Ramos (cell line): ENCODE data around the gene AXL.

Source experiments
- in situ Hi-C: fragments of 300-500 bp; cut with MboI; formaldehyde crosslinking; loops from one replicate; pipeline ENCODE4 v1.14.3; 2022; ENCODE audit warnings: low sequenced_read_pairs; ENCODE audit not compliant: unreplicated experiment

The AXL gene

DNA sequence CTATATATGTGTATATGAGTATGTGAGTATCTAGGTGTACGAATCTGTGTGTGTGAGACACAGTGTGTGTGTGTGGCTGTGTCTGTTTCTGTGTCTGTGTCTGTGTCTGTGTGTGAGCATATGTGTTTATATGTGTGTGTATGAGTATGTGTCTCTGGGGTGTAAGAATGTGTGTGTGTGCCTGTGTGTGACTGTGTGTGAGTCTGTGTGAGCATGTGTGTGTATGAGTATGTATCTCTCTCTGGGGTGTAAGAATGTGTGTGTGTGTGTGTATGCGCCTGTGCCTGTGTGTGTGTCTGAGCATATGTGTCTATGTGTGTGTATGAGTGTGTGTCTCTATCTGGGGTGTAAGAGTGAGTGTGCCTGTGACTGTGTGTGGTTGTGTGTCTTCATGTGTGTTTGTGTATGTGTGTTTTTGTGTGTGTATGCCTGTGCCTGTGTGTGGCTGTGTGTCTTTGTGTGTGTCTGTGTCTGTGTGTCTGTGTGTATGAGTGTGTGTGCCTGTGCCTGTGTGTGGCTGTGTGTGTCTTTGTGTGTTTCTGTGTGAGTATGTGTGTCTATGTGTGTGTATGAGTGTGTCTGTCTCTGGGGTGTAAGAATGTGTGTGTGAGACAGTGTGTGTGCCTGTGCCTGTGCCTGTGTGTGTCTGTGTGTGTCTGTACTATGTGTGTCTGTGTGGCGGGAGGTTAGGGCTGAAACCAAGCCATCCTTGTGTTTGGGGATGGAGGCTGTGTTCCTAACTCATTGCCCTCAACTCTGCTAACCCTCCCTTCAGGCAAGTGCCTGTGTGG, 11.2 kb downstream of the AXL start:
- in situ Hi-C loops = no loop called here

DNA sequence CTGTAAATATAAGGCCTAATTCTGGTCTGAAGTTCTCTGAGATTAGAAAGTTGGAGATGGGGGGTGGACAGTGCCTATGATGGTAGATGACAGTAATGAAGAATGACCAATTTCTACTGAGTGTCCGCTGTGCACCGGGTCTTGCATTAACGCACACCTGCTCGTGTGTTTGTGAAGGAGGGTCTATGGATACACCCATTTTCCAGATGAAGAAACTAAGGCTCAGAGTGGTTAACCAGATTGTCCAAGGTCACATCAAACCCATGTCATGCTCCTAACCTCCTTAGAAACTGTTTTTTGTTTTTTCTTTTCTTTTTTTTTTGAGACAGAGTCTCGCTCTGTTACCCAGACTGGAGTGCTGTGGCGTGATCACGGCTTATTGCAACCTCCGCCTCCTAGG, 13.7 kb downstream of the AXL start:
- in situ Hi-C loops = no loop called here

DNA sequence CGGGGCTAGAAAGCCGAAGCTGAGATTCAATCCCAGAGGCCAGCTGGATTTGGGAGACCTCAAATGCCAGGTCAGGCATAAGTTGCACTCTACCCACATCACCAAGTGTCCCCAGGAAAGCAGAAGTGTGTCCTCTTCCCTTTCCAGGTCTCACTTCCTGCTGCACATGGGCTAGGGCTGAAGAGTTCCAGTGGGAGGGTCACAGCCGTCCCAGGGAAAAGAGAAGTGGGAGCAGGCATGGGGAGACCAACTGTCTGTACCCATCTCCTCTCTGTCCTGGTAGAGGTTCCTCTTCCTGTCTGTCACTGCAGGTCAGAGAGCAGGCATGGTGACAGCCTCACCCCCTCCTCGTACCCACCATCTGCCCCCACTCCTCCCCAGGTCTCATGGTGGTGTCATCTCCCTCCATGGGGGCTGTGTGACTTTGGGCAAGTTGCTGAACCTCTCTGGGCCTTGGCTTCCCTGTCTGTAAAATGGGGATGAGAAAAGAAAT, 14.8 kb downstream of the AXL start:
- in situ Hi-C loops = no loop called here

DNA sequence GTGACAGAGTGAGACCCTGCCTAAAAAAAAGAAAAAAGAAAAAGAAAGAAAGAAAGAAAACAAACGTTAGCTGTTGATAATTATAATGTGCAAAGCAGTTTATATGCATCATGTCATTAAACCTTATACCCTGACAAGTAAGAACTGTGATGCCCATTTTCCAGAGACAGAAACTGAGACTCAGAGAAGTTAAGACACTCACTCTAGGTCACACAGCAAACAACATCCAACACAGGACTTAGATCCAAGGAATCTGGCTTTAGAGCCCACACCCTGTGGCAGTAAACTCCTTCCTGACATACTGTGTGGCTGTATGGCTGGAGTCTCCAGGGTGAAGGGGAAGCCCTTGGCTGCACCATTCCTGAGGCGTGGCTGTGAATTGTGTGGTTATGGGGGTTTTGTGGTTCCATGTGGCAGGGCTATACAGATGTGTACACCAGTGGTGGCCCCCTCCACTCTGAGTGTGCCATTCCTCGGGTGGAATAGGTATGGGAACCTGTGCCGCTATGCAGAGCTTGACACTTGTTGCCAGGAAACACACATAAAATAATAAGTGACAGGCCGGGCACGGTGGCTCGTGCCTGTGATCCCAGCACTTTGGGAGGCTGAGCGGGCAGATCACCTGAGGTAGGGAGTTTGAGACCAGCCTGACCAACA, 15.6 kb downstream of the AXL start:
- in situ Hi-C loops = no loop called here

DNA sequence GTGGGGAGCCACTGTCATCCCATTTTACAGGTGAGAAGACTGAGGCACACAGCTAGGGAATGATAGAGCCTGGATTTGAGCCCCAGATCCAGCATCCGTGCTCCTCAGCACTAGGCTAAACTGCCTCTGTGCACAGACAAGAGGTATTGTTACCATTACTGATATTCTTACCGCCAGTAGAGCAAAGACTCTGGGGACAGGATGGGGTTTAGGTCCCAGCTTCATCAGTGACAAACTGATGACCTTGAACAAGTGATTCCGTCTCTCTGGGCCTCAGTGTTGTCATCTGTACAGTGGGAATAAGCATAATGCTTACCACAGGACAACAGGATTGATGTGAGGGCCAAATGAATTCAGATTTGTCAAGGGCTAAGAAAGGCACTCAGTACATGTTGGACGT, 16.5 kb downstream of the AXL start:
- in situ Hi-C loops = no loop called here

DNA sequence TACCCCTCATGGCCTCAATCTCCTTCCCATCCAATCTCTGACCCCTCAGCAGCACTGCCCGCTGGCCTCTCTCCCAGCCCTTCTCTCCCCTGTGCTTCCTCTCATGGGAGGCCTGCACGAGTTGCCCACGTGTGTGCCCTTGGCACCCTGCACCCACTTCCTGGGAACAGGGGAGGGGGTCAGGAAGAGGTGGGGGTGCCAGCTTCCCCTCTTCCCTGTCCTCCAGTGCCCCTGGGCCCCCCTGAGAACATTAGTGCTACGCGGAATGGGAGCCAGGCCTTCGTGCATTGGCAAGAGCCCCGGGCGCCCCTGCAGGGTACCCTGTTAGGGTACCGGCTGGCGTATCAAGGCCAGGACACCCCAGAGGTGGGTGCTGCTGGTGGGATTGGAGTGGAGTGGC, 19.2 kb downstream of the AXL start:
- in situ Hi-C loops = no loop called here

DNA sequence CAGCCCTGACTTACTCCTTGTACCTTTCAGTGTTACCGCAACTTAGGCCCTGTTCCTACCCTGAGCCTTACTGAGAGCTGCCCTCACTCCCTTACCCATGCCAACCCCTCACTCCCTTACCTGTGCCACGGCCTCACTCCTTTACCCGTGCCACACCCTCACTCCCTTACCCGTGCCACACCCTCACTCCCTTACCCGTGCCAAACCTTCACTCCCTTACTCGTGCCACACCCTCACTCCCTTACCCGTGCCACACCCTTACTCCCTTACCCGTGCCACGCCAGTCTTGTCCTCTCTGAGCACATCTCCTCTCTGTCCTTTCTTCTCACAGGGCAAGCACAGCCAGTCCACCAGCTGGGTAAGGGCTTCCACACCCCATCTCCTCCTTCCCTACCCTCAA, 20.3 kb downstream of the AXL start:
- in situ Hi-C loops = no loop called here

DNA sequence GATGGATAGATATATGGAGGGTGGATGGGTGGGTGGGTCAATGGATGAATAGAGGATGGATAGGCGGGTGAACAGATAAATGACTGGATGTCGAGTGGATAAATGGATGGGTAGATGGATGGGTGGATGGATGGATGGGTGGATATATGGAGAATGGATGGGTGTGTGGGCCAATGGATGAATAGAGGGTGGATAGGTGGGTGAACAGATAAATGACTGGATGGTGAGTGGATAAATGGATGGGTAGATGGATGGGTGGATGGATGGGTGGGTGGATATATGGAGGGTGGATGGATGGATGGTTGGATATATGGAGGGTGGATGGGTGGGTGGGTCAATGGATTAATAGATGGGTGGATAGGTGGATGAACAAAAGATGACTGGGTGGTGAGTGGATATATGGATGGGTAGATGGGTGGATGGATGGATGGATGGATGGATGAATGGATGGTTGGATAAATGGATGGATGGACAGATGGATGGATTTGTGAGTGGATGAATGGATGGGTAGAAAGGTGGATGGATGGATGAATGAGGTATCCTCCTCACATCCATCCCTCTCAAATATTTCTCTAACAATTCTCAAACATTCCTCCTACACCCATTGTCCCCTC, 21.0 kb downstream of the AXL start:
- in situ Hi-C loops = no loop called here

DNA sequence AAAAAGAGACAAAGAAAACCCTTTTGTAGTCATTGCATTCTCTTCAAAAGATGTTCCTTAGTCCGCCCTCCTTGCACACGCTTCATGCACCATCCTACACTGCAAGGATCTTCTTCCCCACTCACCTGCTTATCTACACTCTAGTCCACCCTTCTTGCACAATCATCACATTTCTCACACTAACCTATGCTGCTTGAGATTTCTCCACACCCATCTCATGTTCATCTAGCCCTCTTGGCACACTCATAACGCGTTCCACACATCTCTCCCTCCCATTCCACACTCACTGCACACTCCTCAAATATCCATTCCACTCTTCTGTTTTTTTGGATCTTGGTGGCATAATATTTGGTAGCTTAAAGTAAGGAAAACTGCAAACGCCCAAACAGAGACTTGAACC, 22.8 kb downstream of the AXL start:
- in situ Hi-C loops = no loop called here

DNA sequence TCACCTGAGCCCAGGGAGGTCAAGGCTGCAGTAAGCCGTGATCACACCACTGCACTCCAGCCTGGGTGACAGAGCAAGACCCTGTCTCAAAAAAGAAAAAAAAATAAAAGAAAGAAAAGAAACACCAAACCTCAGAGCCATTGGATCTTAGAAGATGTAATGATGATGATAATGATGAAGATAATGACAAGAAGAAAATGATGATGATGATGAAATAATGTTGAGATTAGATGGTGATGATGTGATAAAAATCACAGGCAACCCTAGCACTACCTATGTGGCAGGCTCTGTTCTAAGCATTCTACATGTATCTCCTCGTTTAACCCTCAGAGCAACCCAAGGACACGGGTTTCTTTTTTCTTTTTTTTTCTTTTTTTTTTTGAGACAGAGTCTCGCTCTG, 25.1 kb downstream of the AXL start:
- in situ Hi-C loops = no loop called here

DNA sequence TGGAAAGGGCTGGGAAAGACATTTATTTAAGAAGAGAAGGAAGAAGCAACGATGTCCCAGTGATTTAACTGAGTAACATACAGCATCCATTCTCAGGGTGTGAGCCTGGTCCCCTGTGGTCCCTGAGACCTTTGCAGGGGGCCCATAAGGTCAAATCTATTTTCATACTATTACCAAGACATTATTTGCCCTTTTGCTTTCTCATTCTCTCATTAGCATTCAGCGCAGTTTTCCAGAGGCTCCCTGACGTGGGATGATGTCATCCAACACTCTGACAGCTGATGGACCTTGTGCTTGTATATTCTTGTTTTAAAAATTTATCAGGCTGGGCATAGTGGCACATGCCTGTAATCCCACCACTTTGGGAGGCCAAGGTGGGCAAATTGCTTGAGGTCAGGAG, 26.8 kb downstream of the AXL start:
- in situ Hi-C loops = no loop called here

DNA sequence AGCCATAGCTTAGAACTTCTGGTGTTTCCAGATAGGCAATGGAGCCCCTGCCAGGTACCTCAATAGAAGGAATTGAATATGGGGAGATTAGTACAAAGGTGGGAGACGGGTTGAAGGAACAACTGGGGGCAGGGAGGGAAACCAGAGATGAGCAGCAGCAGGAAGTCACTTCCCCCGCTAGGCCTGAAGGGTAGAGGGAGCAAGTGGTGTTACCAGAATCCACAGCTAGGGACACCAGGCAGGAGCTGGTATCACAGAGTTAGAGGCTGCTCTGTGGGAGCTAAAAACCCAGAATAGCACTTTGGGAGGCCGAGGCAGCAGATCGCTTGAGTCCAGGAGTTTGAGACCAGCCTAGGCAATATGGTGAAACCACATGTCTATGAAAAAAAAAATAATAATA, 29.9 kb downstream of the AXL start:
- in situ Hi-C loops = no loop called here

DNA sequence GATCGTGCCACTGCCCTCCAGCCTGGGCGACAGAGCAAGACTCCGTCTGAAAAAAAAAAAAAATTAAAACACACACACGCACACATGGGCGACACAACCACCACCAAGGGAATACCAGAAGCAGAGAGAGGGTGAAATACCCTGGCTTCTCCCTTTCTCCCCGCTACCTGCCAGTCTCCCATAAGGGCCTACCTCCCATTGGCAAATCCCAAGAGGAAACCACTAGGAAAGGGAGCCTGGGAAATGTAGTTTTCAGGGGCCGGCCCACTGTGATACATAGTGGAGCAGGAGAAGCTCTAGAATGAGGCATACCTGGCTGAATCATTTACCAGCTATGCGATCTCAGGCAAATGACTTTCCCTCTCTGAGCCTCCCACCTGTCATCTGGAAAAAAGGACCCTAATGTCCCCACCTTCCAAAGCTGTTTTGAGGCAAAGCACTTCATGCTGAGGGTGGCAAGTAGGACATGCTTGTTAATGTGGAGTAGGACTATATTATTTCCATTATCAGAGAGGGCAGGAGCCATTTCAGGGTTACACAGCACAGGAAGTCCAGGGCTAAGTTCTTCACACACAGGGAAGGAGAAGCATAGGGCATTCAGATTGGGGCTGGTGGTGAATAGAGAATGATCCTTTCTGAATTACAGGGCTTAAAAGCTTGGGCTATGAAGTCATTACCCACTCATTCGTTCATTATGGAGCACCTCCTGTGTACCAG, 30.8 kb downstream of the AXL start:
- in situ Hi-C loops = loop anchor here (5.0 kb wide), 1 partner anchor 48 kb away; no protein-coding TSS in a partner anchor

DNA sequence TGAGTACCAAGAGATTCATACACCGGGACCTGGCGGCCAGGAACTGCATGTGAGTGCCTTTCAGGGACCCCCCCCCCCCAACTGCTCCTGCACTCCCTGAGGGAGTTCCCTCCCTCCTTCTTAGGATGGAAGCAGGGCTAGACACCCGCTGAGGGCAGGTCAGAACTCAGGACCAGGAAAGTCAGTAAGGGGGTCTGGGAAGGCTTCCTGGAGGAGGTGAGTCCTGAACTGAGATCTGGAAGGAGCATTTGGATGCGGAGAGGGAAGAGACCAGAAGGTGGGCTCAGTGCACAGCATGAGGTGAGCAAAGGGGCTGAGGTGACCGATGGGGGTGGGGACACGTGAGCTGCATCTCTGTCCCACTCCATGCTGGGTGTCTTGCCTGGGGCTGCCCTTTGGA, 34.6 kb downstream of the AXL start:
- in situ Hi-C loops = loop anchor here (5.0 kb wide), 1 partner anchor 51 kb away; no protein-coding TSS in a partner anchor

DNA sequence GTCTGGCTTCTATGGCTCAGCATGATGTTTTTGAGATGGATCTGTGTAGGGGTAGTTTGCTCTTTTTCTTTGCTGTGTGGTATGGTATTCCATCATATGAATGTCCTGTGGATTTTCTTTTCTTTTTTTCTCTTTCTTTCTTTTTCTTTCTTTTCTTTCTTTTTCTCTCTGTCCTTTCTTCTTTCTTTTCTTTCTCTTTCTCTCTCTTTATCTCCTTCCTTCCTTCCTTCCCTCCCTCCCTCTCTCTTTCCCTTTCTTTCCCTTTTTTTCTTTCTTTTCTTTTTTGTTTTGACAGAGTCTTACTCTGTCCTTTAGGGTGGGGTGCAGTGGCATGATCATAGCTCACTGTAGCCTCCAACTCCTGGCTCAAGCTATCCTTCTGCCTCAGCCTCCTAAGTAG, 36.1 kb downstream of the AXL start:
- in situ Hi-C loops = no loop called here

DNA sequence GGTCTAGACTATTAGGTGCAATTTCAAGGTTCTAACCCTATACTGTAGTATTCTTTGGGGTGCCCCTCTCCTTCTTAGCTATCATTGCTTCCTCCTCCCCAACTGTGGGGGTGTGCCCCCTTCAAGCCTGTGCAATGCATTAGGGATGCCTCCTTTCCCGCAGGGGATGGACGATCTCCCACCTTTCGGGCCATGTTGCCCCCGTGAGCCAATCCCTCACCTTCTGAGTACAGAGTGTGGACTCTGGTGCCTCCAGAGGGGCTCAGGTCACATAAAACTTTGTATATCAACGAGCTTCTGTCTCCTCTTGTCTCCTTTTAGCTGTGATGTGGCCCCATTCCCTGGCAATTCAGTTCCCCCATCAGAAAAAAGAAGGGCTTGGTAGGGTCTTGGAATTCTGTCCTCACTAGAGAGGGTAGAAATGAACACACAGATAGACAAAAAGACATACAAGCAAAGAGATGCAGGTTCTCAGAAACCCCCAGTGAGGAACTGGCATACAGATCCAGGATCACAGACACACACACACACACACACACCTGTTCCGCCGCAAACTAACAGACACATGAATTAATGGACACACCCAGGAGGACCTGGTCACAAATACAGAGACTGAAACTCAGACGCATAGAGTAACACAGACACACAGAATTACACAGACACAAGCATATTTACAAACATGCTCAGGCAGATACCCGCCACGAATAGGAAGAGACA, 42.6 kb downstream of the AXL start:
- in situ Hi-C loops = no loop called here

DNA sequence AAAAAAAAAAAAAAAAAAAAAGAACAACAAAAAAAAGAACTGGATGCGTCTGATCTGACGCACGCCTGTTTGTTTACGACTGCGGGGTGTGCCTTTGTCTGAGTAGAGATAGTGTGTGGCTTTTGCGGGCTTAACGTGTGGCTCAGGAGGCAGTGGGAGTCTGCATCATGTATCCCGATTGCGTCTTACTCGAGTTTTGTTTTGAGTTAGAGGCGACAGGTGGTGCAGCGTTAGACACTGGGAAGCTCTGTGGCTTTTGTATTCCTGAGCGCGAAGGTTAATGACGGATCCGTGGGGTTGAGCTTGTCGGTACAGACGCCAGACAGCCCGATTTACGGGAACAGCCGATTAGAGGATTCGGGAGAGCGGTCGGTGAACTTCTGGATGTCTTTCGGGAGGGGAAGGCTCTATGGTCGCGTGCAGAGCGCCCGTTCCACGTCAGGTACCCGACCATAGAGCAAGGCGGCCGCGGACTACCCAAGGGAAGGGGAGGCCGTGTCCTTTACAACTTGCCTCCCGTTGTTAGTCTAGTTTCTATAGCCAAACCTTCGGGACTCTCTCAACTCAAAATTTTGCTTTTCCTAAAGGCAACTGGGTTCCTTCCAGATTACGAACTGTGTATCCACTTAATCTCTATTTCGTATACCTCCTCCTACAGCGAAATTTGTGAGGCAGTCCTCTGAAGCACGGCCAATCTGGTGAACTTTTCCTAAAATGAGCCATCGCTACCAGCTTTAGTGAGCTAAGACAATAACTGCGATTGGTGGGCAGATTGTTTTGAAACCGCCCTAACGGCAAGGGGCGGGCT, 44.2 kb downstream of the AXL start:
- in situ Hi-C loops = no loop called here

DNA sequence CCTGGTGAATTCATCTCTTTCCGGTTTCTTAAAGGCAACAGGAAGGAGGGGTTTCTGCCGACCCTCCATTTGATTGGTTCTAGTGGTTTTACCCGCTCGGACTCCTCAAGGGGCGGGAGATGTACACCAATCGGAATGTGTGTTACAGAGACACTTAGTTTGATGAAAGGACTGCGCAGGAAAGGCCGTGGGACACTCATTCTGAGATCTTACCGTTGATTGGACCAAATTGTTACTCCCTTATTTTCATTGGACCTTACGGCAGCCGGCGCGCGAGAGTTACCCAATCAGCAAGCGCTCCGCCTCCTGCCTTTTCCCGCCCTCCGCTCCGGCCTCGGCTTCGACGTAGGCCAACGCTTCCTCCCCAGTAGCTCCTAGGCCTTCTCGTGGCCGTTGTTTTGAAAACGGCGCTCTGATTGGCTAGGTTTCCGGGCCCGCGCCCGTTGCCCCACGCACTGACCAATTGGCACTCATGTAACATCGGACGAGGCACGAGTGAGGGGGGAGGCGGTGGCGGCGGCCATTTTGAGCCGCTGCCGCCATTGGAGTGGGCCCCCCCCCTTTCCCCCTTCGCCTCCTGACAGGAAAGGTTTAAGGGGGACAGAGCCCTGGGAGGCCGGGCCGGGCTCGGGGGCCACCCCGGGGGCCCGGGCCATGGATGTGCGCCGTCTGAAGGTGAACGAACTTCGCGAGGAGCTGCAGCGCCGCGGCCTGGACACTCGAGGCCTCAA, 45.0 kb downstream of the AXL start, which contains the start of gene HNRNPUL1:
TSS of gene HNRNPUL1 (plus strand) at position 523 of the 731 bp plus-strand sequence. CDS start at position 655, 132 bp downstream.
- in situ Hi-C loops = no loop called here
